GM12892 (cell line): Measurements from ENCODE around the gene SIX6. TPM values are rescaled to one million over a fixed set of nuclear protein-coding genes. Genes with fewer than 3 reads are reported as not detected.
A peak's percentile ranks its signal among the peaks of the same experiment; 100 is the strongest.
"Not testable (repeated sequence)": the region's sequence is repeated elsewhere in the genome, so short reads cannot be mapped to it uniquely, and the experiment has no call there.

Experiments
- DNase-seq: peaks from one replicate; pipeline ENCODE4 v3.0.0; 2011; ENCODE audit not compliant: insufficient read length
- FAIRE-seq: peaks from 2 replicates; lab custom pipeline; 2011; peaks lifted over from hg19 to GRCh38; lab: Jason Lieb, UNC
- POLR2A ChIP-seq: IDR thresholded peaks from 2 replicates; pipeline ENCODE4 v1.6.1; 2011; ENCODE audit warnings: low read depth, low read length, control low read depth
- POLR2AphosphoS5 ChIP-seq: IDR thresholded peaks from 2 replicates; pipeline ENCODE4 v1.6.1; 2011; ENCODE audit warnings: low read depth, low read length, control low read depth
- TAF1 ChIP-seq: IDR thresholded peaks from 2 replicates; pipeline ENCODE4 v1.6.1; 2011; ENCODE audit warnings: low read depth, mild to moderate bottlenecking, control low read depth, low read length, borderline replicate concordance
- polyA plus RNA-seq: library from polyadenylated mRNA; unstranded; fragments of >200 nt; gene quantifications from one replicate; pipeline ENCODE4 v1.2.1, GENCODE V29; 2012; ENCODE audit warnings: missing spikeins, inconsistent platforms; ENCODE audit not compliant: missing spikeins

The SIX6 gene
- not detected for polyA plus RNA-seq

DNA sequence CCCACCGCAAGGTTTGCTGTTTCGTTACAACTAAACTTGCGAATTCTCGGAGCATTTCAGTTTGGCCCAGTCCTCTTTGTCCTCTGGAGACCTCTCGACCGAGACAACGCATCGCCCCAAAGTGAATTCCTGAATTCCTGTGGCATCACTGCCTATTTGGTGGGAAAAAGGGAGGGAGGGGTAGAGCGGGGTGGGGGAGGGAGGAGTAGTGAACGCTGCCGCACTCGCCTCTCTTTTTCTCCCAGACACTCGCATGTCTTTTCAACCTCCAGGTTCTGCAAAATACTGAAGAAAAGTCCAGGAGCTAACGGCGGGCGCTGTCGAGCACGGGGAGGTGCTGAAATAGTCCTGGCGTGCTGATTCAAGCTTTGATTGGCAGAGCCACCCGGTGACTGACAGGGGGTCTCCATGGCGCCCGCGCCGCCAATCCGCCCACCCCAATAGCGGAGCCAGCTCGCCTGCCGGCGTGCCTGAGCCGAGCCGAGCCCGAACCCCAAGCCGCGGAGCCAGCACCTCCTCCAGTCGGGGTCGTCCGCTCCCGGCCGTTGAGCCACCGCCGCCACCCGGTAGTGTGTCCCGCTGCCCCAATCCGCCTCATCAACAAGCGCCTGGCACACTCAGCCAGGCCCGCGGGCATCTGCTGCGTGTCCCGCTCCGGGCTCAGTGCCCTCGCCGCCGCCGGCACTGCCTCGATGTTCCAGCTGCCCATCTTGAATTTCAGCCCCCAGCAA is at the start of gene SIX6:
TSS of gene SIX6 (plus strand) at position 440 of the 731 bp plus-strand sequence. CDS start at position 693, 253 bp downstream.
- DNase-seq (no peak), FAIRE-seq (no peak)
- TF ChIP-seq POLR2A, result no peak
- no peak for TF ChIP-seq POLR2AphosphoS5
- TF ChIP-seq TAF1, result no peak

GRCh38 chr14:60480248-60480647 is 28.7 kb upstream of the SIX6 start:
- not testable (repeated sequence) for DNase-seq, FAIRE-seq

- TF ChIP-seq TAF1 (no peak), POLR2A (no peak), POLR2AphosphoS5 (no peak)
- FAIRE-seq (no peak), DNase-seq (no peak)
Measured at GRCh38 chr14:60482743-60483142, 26.2 kb upstream of the SIX6 start.

DNA sequence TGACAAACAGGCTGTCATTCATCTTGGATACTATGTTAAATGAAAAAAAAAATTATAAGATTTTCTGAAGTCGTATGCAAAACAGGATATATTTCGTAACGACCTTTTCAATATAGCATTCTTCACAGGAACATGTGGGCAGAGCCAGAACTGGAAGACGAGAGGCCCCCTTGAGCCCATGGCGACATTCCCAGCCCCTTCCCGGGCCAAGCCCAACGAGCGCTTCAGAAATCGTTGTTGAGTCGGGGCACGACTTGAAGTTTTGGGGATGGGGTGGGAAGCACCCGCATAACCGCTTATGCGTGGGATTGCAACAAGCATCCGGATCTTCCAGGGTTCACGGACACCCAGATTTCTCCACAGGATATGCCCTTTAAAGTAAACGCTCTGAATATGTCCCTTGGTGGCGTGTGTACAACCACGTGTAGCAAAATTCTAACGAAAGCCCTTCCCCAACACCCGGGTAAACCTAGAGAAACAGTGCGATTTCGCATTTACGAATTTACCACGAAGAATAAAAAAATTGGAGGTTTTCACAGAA is 23.8 kb upstream of the SIX6 start:
- no peak for DNase-seq
- no peak for FAIRE-seq
- TF ChIP-seq POLR2A (no peak), TAF1 (no peak), POLR2AphosphoS5 (no peak)

- TF ChIP-seq TAF1, result no peak
- no peak for TF ChIP-seq POLR2AphosphoS5
- no peak for TF ChIP-seq POLR2A
- DNase-seq, result peak; percentile 3
- FAIRE-seq, result no peak
Measured at GRCh38 chr14:60485598-60486251, 23.2 kb upstream of the SIX6 start, which contains the start of gene C14orf39. Gene C14orf39, minus strand, starts transcription at chr14:60486063. Its CDS starts 985 bp downstream, at chr14:60485078.

DNA sequence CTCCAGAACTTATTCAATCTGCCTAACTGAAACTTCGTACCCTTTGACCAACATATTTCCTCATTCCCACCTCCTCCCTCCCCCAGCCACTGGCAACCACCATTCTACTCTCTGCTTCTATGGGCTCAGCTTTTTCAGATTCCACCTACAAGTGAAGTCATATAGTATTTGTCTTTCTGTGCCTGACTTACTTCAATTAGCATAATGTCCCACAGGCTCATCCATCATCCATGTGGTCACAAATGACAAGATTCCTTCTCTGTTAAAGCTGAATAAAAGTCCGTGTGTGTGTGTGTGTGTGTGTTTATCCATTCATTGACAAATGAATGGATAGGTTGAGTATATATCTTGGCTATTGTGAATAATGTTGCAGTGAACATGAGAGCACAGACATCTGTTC is 21.7 kb upstream of the SIX6 start:
- DNase-seq (no peak), FAIRE-seq (no peak)
- TF ChIP-seq POLR2A (no peak), TAF1 (no peak)

GRCh38 chr14:60488175-60488574 is 20.8 kb upstream of the SIX6 start:
- TF ChIP-seq POLR2A (no peak), POLR2AphosphoS5 (no peak), TAF1 (no peak)
- FAIRE-seq, result no peak
- DNase-seq, result no peak

GRCh38 chr14:60490270-60490669 is 18.7 kb upstream of the SIX6 start:
- TF ChIP-seq POLR2A, result no peak
- TF ChIP-seq TAF1, result no peak
- no peak for TF ChIP-seq POLR2AphosphoS5
- FAIRE-seq, result no peak

DNA sequence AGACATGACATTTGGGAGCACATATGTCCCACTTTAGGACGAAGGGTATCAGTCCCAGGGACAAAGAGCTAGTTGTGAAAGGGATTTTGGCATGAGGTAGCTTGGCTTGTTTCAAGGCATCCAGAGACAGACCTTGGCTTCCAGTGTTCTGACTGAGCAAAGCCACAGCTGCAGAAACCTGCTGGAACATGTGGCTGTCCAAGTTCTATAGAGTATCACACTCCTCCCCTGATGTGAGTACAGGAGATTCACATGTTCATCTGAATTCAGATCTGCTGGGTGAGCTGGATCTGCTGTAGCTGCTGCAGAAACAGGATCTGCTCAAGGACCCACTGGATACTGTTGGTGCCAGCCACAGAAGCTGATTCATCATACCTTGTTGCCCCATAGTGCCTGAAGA is 13.0 kb upstream of the SIX6 start:
- DNase-seq (no peak), FAIRE-seq (no peak)
- no peak for TF ChIP-seq TAF1
- TF ChIP-seq POLR2A, result no peak
- TF ChIP-seq POLR2AphosphoS5, result no peak

More at GRCh38 chr14:60490270-60490669, 18.7 kb upstream of the SIX6 start:
- no peak for DNase-seq

- TF ChIP-seq TAF1 (no peak), POLR2AphosphoS5 (no peak), POLR2A (no peak)
- DNase-seq (no peak), FAIRE-seq (no peak)
Measured at GRCh38 chr14:60502541-60502940, 6.4 kb upstream of the SIX6 start.

DNA sequence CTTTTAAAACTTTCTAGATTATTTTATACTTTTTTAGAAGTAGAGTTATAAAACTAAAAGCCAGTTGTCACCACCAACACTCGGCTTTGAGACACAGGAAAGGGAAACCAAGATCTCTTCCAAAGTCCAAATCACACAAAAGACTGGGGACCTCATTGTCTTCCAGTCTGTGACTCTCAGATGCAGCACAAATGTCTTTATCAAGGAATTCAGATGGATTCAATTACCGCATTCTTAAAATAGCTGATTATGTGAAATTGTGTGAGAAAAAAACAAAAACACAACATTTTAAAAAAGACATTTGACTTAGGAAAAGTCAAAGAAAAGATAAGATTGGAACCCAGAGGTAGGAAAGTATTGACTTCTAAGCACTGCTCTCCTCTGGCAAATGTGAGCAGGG is 3.5 kb upstream of the SIX6 start:
- DNase-seq, result no peak
- no peak for FAIRE-seq
- no peak for TF ChIP-seq POLR2A
- TF ChIP-seq POLR2AphosphoS5, result no peak

GRCh38 chr14:60506010-60506409 is 2.9 kb upstream of the SIX6 start:
- TF ChIP-seq TAF1, result no peak
- DNase-seq (no peak), FAIRE-seq (no peak)
